Fibroblast of lung (primary cell): ENCODE measurements around the gene RPSA. TPM values are rescaled to one million over a fixed set of nuclear protein-coding genes. Genes with fewer than 3 reads are reported as not detected.

Experiments used
- DNase-seq, 2 donors: peaks; one replicate each; pipeline versions ENCODE4 v3.0.0 to v3.0.0-alpha.2; 2010; ENCODE audit warnings: low read depth in 2 of 2
- H2AFZ ChIP-seq: 2 replicates; pipeline ENCODE4 v1.5.1; 2012; ENCODE audit warnings: low read length, control low read depth, inconsistent platforms
- H3K27ac ChIP-seq: 2 replicates; pipeline ENCODE4 v1.5.1; 2011; ENCODE audit warnings: low read length, control low read depth; ENCODE audit not compliant: insufficient read depth
- H3K27me3 ChIP-seq: 2 replicates; pipeline ENCODE4 v1.5.1; 2011; ENCODE audit warnings: mild to moderate bottlenecking, low read length; ENCODE audit not compliant: control insufficient read depth, insufficient read depth
- H3K36me3 ChIP-seq: 2 replicates; pipeline ENCODE4 v1.5.1; 2011; ENCODE audit warnings: low read length; ENCODE audit not compliant: control insufficient read depth, insufficient read depth
- H3K4me1 ChIP-seq: 2 replicates; pipeline ENCODE4 v1.5.1; 2011; ENCODE audit warnings: low read length; ENCODE audit not compliant: control insufficient read depth, insufficient read depth; ENCODE audit errors: extremely low read depth
- H3K4me2 ChIP-seq: 2 replicates; pipeline ENCODE4 v1.5.1; 2011; ENCODE audit warnings: low read length, control low read depth; ENCODE audit not compliant: insufficient read depth; ENCODE audit errors: extremely low read depth
- H3K4me3 ChIP-seq, 4 experiments: fragments of 200-600 bp in 1 of 4; sonication (generic) in 1 of 4; replicated peaks in 1 of 4; 2 replicates each; pipeline ENCODE4 v1.5.1; 2011 to 2016; ENCODE audit warnings: low read length in 4 of 4, low read depth in 3 of 4, mild to moderate bottlenecking in 3 of 4, control low read depth in 2 of 4, inconsistent platforms in 1 of 4, mixed read lengths in 1 of 4; ENCODE audit not compliant: insufficient read depth in 1 of 4; ENCODE audit errors: control extremely low read depth in 1 of 4
- H3K79me2 ChIP-seq: 2 replicates; pipeline ENCODE4 v1.5.1; 2012; ENCODE audit warnings: mild to moderate bottlenecking, low read length, inconsistent platforms; ENCODE audit not compliant: control insufficient read depth, insufficient read depth
- H3K9ac ChIP-seq: 2 replicates; pipeline ENCODE4 v1.5.1; 2011; ENCODE audit warnings: mild to moderate bottlenecking, low read length, control low read depth; ENCODE audit not compliant: insufficient read depth
- H3K9me3 ChIP-seq: 2 replicates; pipeline ENCODE4 v1.5.1; 2012; ENCODE audit warnings: low read depth, low read length; ENCODE audit not compliant: control insufficient read depth, insufficient read depth
- H4K20me1 ChIP-seq: 2 replicates; pipeline ENCODE4 v1.5.1; 2011; ENCODE audit warnings: low read length; ENCODE audit not compliant: control insufficient read depth, insufficient read depth; ENCODE audit errors: extremely low read depth
- CTCF ChIP-seq, 2 donors: IDR thresholded peaks in 1 of 2; conservative IDR thresholded peaks in 1 of 2; 1 replicate in 1 of 2; 2 replicates in 1 of 2; pipeline ENCODE4 v1.5.1; 2011 to 2012; ENCODE audit warnings: low read length in 2 of 2, control low read depth in 1 of 2, inconsistent platforms in 1 of 2, low read depth in 1 of 2, mild to moderate bottlenecking in 1 of 2
- EZH2 ChIP-seq: IDR thresholded peaks from 2 replicates; pipeline ENCODE4 v1.5.1; 2012; ENCODE audit warnings: low read length, control low read depth, mild to moderate bottlenecking; ENCODE audit errors: missing control alignments
- polyA plus RNA-seq, 2 donors: library from polyadenylated mRNA; depleted of rRNA in 1 of 2; stranded (reverse) in 1 of 2; unstranded in 1 of 2; fragments of >200 nt; gene quantifications; 2 replicates each; pipeline ENCODE4 v1.2.1, GENCODE V29; 2011 to 2012; ENCODE audit warnings: missing spikeins in 1 of 2
- total RNA-seq: library from RNA; depleted of rRNA; stranded (reverse); fragments of >200 nt; gene quantifications from 2 replicates; pipeline ENCODE4 v1.2.1, GENCODE V29; 2014

Gene RPSA
- total and polyA plus RNA-seq, 2 donors (not counting 1 experiment from before 2014, with no cell fraction given): 1,607 to 2,369 TPM

GRCh38 chr3:39396690-39397089 is 9.8 kb upstream of the RPSA start:
- H3K4me3 ChIP-seq: no peak overlapping the region
- H3K9me3 ChIP-seq: no peaks in the 10 kb centered on the region
- no peak overlapping the region for H3K27ac ChIP-seq
- H2AFZ ChIP-seq: no peak overlapping the region
- H3K4me1 ChIP-seq: no peaks in the 10 kb centered on the region
- no peak for DNase-seq
- no peak overlapping the region for H3K4me2 ChIP-seq
- H3K27me3 ChIP-seq: no peaks in the 10 kb centered on the region
- no peak overlapping the region for H3K9ac ChIP-seq
- no peaks in the 10 kb centered on the region for H4K20me1 ChIP-seq
- no peaks in the 10 kb centered on the region for H3K79me2 ChIP-seq
- peaks cover 4% of the 10 kb centered on the region for H3K36me3 ChIP-seq
- no peak for TF ChIP-seq EZH2
- TF ChIP-seq CTCF (conservative IDR thresholded peaks at IDR 0.05 in 1 of 2, IDR thresholded peaks at IDR 0.05 in 1 of 2; ENCODE audit: low read depth in 1 of 2, low read length in 2 of 2): no peak

- no peak overlapping the region for H3K9ac ChIP-seq
- no peak for DNase-seq
- H3K4me2 ChIP-seq: no peak overlapping the region
- TF ChIP-seq CTCF (conservative IDR thresholded peaks at IDR 0.05 in 1 of 2, IDR thresholded peaks at IDR 0.05 in 1 of 2; ENCODE audit: low read depth in 1 of 2, low read length in 2 of 2) (no peak), EZH2 (no peak)
- H2AFZ ChIP-seq: no peak overlapping the region
- H3K27ac ChIP-seq: no peak overlapping the region
- H3K27me3 ChIP-seq: no peaks in the 10 kb centered on the region
- H3K79me2 ChIP-seq: no peaks in the 10 kb centered on the region
- no peaks in the 10 kb centered on the region for H3K9me3 ChIP-seq
- H3K36me3 ChIP-seq: peaks cover 2% of the 10 kb centered on the region
- H4K20me1 ChIP-seq: no peaks in the 10 kb centered on the region
- no peaks in the 10 kb centered on the region for H3K4me1 ChIP-seq
- no peak overlapping the region for H3K4me3 ChIP-seq
Observed at GRCh38 chr3:39398700-39399099, 7.8 kb upstream of the RPSA start.

- Histone ChIP-seq H3K4me3 (no peak overlapping the region), H3K4me1 (no peaks in the 10 kb centered on the region), H4K20me1 (no peaks in the 10 kb centered on the region), H3K36me3 (peaks cover 2% of the 10 kb centered on the region), H3K9ac (no peak overlapping the region), H3K9me3 (no peaks in the 10 kb centered on the region), H2AFZ (no peak overlapping the region), H3K27me3 (no peaks in the 10 kb centered on the region), H3K79me2 (peaks cover 5% of the 10 kb centered on the region), H3K4me2 (no peak overlapping the region), H3K27ac (no peak overlapping the region)
- TF ChIP-seq EZH2 (no peak), CTCF (conservative IDR thresholded peaks at IDR 0.05 in 1 of 2, IDR thresholded peaks at IDR 0.05 in 1 of 2; ENCODE audit: low read depth in 1 of 2, low read length in 2 of 2) (no peak)
- DNase-seq: no peak
Observed at GRCh38 chr3:39401983-39402382, 4.5 kb upstream of the RPSA start.
